Panc1 (cell line): ENCODE measurements around the gene HMSD. TPM values are rescaled to one million over a fixed set of nuclear protein-coding genes. Genes with fewer than 3 reads are reported as not detected.

Source experiments
- ATAC-seq: fragments of 200-7000 bp; cut with Tn5 transposase; 2 replicates; pipeline ENCODE4 v1.9.1; 2020; ENCODE audit warnings: mild to moderate bottlenecking, moderate library complexity
- BruUV-seq: library from RNA; stranded (reverse); fragments of 400-500 nt; replicated peaks from 2 replicates; lab custom pipeline; 2021; lab: Mats Ljungman, UMichigan
- CTCF ChIA-PET: fragments of 300-600 bp; sonication (Branson Sonifier 250); formaldehyde crosslinking; loops from one replicate; lab custom pipeline; 2022; ENCODE audit warnings: antibody characterized with exemption; lab: Charles Lee
- POLR2A ChIA-PET: fragments of 300-600 bp; sonication (Branson Sonifier 250); formaldehyde crosslinking; loops from one replicate; lab custom pipeline; 2022; ENCODE audit warnings: antibody characterized with exemption; lab: Charles Lee
- DNase-seq: peaks from one replicate; pipeline ENCODE4 v3.0.0-alpha.2; 2010; ENCODE audit warnings: low read depth, low spot score
- H3K27ac ChIP-seq: 2 replicates; pipeline ENCODE4 v1.5.1; 2011; ENCODE audit warnings: mild to moderate bottlenecking, low read length, inconsistent platforms
- H3K27me3 ChIP-seq: fragments of 200-500 bp; sonication (Bioruptor generic); 2 replicates; pipeline ENCODE4 v1.6.0; 2014; ENCODE audit warnings: low read length, inconsistent platforms; ENCODE audit not compliant: control insufficient read depth, insufficient read depth
- H3K36me3 ChIP-seq: fragments of 200-500 bp; sonication (Bioruptor generic); 2 replicates; pipeline ENCODE4 v1.5.1; 2014; ENCODE audit warnings: inconsistent platforms, mild to moderate bottlenecking, low read length, moderate library complexity; ENCODE audit not compliant: control insufficient read depth, insufficient read depth
- H3K4me1 ChIP-seq: 2 replicates; pipeline ENCODE4 v1.5.1; 2011; ENCODE audit warnings: inconsistent platforms, mild to moderate bottlenecking, low read length, moderate library complexity; ENCODE audit not compliant: control insufficient read depth, insufficient read depth
- H3K4me3 ChIP-seq, 2 experiments: 2 replicates each; pipeline ENCODE4 v1.5.1; 2011 to 2012; ENCODE audit warnings: low read depth in 2 of 2, low read length in 2 of 2, mild to moderate bottlenecking in 2 of 2, inconsistent platforms in 1 of 2, moderate library complexity in 1 of 2
- H3K9me3 ChIP-seq: fragments of 200-500 bp; sonication (Bioruptor generic); 2 replicates; pipeline ENCODE4 v1.5.1; 2014; ENCODE audit warnings: low read depth, mild to moderate bottlenecking, inconsistent platforms, low read length, moderate library complexity; ENCODE audit not compliant: control insufficient read depth, insufficient read depth
- POLR2AphosphoS5 ChIP-seq: IDR thresholded peaks from 2 replicates; pipeline ENCODE4 v1.6.1; 2012; ENCODE audit warnings: mild to moderate bottlenecking, low read depth, low read length, moderate library complexity
- SIN3A ChIP-seq: IDR thresholded peaks from 2 replicates; pipeline ENCODE4 v1.6.1; 2012; ENCODE audit warnings: low read depth, mild to moderate bottlenecking, low read length, moderate library complexity, borderline replicate concordance; ENCODE audit not compliant: insufficient read depth
- TCF7L2 ChIP-seq: IDR thresholded peaks from 2 replicates; pipeline ENCODE4 v1.6.1; 2011; ENCODE audit warnings: mild to moderate bottlenecking, low read depth, low read length, inconsistent platforms
- in situ Hi-C: cut with HindIII; loops from 2 replicates; pipeline ENCODE4 v1.10.0; 2016; ENCODE audit warnings: low sequenced_read_pairs, low pct_unique_long_range_greater_than_20kb
- intact Hi-C: fragments of 100-400 bp; cut with micrococcal nuclease; formaldehyde crosslinking; loops from one replicate; pipeline ENCODE4 v1.10.0; 2022; ENCODE audit not compliant: unreplicated experiment
- total RNA-seq: library from RNA; stranded (reverse); gene quantifications from one replicate; pipeline ENCODE4 v1.2.1, GENCODE V29; 2021; ENCODE audit not compliant: unreplicated experiment
- TF ChIP-seq, protein P1 (sequence below): fragments of 450-650 bp; IDR thresholded peaks from 2 replicates; pipeline ENCODE4 v1.5.1; 2017; ENCODE audit warnings: mild to moderate bottlenecking
- TF ChIP-seq, protein P2 (sequence below), 2 experiments: IDR thresholded peaks; 2 replicates each; pipeline ENCODE4 v1.6.1; 2011 to 2012; ENCODE audit warnings: low read depth in 2 of 2, control low read depth in 1 of 2, low read length in 1 of 2, mild to moderate bottlenecking in 1 of 2, moderate library complexity in 1 of 2; ENCODE audit not compliant: insufficient read depth in 1 of 2

The HMSD gene
- total RNA-seq, 1 experiment from 2014 or later, result 1.3 TPM

DNA sequence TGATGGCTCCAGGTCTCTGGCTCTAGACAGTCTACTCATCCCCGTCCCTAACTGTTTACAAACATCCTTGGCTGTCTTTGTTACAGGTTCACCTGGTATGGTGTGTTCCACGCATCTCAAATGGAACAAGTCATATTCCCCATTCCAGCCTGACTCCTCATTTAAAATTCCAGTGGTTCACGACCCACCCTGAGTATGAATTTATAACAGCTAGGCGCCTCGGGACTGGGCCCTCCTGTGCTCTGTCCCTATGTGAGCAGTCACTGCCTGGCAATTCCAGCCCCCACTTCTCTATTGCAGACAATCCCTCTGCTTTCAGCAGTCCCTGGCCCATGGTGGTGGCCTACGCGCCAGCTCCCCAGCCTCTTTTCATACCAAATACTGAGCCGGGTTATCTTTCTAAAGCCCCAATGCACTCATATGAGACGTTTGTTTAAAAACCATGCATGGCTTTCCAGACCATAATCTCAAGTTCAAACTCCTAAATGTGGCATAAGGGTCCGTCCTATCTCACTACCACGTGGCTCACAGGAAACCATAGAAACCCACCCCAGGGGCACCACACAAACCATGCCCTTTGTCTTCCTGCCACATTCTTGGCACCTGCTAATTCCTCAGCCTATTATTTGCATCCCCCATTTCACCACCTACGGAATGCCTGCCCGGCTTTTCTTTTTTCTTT lies 22.4 kb downstream of the HMSD start:
- Histone ChIP-seq H3K4me1 (no peaks in the 10 kb centered on the region; the same call in 1 of the 2 replicates), H3K27ac (peak overlapping the region; percentile 65), H3K27me3 (no peaks in the 10 kb centered on the region), H3K4me3 (peak overlapping the region; percentile 69 to 70), H3K36me3 (no peaks in the 10 kb centered on the region), H3K9me3 (no peaks in the 10 kb centered on the region)
- no TSS peak for BruUV-seq
- TF ChIP-seq TCF7L2 (no peak), POLR2AphosphoS5 (no peak), SIN3A (no peak)
- TF ChIP-seq, protein P1, sequence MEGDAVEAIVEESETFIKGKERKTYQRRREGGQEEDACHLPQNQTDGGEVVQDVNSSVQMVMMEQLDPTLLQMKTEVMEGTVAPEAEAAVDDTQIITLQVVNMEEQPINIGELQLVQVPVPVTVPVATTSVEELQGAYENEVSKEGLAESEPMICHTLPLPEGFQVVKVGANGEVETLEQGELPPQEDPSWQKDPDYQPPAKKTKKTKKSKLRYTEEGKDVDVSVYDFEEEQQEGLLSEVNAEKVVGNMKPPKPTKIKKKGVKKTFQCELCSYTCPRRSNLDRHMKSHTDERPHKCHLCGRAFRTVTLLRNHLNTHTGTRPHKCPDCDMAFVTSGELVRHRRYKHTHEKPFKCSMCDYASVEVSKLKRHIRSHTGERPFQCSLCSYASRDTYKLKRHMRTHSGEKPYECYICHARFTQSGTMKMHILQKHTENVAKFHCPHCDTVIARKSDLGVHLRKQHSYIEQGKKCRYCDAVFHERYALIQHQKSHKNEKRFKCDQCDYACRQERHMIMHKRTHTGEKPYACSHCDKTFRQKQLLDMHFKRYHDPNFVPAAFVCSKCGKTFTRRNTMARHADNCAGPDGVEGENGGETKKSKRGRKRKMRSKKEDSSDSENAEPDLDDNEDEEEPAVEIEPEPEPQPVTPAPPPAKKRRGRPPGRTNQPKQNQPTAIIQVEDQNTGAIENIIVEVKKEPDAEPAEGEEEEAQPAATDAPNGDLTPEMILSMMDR, result no peak
- TF ChIP-seq, protein P2, sequence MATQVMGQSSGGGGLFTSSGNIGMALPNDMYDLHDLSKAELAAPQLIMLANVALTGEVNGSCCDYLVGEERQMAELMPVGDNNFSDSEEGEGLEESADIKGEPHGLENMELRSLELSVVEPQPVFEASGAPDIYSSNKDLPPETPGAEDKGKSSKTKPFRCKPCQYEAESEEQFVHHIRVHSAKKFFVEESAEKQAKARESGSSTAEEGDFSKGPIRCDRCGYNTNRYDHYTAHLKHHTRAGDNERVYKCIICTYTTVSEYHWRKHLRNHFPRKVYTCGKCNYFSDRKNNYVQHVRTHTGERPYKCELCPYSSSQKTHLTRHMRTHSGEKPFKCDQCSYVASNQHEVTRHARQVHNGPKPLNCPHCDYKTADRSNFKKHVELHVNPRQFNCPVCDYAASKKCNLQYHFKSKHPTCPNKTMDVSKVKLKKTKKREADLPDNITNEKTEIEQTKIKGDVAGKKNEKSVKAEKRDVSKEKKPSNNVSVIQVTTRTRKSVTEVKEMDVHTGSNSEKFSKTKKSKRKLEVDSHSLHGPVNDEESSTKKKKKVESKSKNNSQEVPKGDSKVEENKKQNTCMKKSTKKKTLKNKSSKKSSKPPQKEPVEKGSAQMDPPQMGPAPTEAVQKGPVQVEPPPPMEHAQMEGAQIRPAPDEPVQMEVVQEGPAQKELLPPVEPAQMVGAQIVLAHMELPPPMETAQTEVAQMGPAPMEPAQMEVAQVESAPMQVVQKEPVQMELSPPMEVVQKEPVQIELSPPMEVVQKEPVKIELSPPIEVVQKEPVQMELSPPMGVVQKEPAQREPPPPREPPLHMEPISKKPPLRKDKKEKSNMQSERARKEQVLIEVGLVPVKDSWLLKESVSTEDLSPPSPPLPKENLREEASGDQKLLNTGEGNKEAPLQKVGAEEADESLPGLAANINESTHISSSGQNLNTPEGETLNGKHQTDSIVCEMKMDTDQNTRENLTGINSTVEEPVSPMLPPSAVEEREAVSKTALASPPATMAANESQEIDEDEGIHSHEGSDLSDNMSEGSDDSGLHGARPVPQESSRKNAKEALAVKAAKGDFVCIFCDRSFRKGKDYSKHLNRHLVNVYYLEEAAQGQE (IDR thresholded peaks at IDR 0.05; ENCODE audit: insufficient read depth in 1 of 2, low read depth in 2 of 2, low read length in 1 of 2), result no peak
- intact Hi-C loops, result no loop called here
- in situ Hi-C loops, result no loop called here
- ATAC-seq (no peak), DNase-seq (no peak)
- CTCF ChIA-PET, result no interaction called here
- POLR2A ChIA-PET, result no interaction called here

DNA sequence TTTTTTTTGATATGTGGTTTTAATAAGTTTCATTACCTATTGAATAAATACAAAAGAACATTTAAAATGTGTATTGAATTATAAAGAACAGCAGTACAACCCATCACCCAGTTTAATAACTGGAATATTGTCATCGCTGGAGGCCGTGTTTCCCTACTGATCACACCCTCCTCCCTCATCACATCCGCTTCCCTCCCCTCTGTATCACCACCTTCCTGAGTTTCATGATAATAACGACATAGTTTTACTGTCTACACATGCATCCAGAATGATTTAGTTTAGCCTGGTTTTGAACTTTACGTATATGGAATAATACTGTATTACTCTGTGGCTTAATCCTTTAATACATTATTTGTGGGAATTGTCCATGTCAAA lies 22.9 kb downstream of the HMSD start:
- BruUV-seq, result no TSS peak
- H3K27ac ChIP-seq, result no peak overlapping the region
- ATAC-seq (no peak), DNase-seq (no peak)
- intact Hi-C loops, result no loop called here
- no peaks in the 10 kb centered on the region; the same call in 1 of the 2 replicates for H3K4me1 ChIP-seq
- H3K4me3 ChIP-seq, result no peak overlapping the region
- H3K36me3 ChIP-seq, result no peaks in the 10 kb centered on the region
- ChIA-PET CTCF (no interaction called here), POLR2A (no interaction called here)
- no peaks in the 10 kb centered on the region for H3K9me3 ChIP-seq
- no peaks in the 10 kb centered on the region for H3K27me3 ChIP-seq
- TF ChIP-seq, protein P2 (IDR thresholded peaks at IDR 0.05; ENCODE audit: insufficient read depth in 1 of 2, low read depth in 2 of 2, low read length in 1 of 2), result no peak
- TF ChIP-seq, protein P1, result no peak
- no peak for TF ChIP-seq TCF7L2
- no peak for TF ChIP-seq SIN3A
- no peak for TF ChIP-seq POLR2AphosphoS5
- in situ Hi-C loops, result no loop called here
